Pulmonary artery endothelial cell (primary cell): ENCODE measurements around the gene SKAP1. TPM values are rescaled to one million over a fixed set of nuclear protein-coding genes. Genes with fewer than 3 reads are reported as not detected.
"Not testable (repeated sequence)": the region's sequence is repeated elsewhere in the genome, so short reads cannot be mapped to it uniquely, and the experiment has no call there.

Experiments
- DNase-seq: peaks from one replicate; pipeline ENCODE4 v3.0.0-alpha.2; 2011; ENCODE audit warnings: low read depth, low spot score
- total RNA-seq: library from RNA; depleted of rRNA; stranded (reverse); fragments of >200 nt; gene quantifications from 2 replicates; pipeline ENCODE4 v1.2.3, GENCODE V29; 2014

The SKAP1 gene
- total RNA-seq, 1 donor from 2014 or later = not detected

GRCh38 chr17:48449335-48449734, 19.3 kb upstream of the SKAP1 start:
- not testable (repeated sequence) for DNase-seq

GRCh38 chr17:48445248-48445620, 15.2 kb upstream of the SKAP1 start:
- no peak for DNase-seq

DNA sequence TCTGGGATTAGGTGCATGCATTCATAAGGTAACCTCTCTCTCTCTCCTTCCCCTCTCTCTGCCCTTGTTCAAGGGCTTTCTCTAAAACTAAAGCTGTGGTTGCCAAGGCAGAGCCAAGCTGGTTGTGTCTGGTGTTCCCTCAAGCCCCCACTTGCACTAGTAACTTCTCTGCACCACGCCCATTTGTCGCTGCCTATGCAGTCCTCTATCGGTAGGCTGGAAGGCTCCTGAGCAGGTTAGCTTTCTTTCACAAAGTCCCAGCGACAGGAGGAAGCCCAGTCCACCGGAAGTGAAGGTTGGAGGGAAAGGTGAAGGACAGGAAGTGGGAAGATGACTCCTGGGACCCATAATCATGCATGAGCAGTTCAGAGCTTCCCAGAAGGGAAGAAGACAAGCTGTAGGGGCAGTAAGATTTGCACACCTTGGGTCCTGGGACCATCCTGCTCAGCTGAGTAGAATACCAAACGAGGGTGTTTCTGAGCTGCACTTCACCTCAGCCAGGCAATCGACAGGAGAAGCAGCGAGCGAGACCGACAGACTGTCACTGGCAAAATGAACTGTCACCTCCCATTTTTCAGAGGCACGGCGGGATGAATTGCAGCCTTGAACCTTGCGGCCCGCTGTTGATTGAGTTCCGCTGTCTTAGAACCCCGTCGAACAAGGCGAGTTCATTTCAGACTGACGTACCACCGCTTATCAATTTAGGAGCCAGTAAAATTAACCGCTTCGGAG, 14.7 kb upstream of the SKAP1 start:
- DNase-seq = no peak

GRCh38 chr17:48443712-48444111, 13.7 kb upstream of the SKAP1 start:
- DNase-seq = no peak

DNA sequence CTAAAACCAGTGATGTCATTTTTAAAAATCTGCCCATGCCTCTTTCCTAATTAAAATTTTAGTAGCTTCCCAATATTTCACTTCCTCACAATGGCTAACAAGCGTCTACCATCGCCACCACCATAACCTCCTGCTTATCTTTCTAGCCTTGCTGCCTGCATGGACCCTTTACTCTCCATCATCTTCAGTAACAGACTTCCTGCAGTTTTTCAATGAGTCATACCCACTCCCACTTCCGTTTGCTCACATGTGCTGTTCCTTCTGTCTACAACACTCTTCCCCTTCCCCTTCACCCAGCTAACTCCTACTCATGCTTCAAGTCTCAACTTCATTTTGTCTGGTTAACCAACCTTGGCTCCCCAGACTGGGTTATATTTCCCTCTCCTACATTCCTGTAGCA, 12.8 kb upstream of the SKAP1 start:
- no peak for DNase-seq

DNA sequence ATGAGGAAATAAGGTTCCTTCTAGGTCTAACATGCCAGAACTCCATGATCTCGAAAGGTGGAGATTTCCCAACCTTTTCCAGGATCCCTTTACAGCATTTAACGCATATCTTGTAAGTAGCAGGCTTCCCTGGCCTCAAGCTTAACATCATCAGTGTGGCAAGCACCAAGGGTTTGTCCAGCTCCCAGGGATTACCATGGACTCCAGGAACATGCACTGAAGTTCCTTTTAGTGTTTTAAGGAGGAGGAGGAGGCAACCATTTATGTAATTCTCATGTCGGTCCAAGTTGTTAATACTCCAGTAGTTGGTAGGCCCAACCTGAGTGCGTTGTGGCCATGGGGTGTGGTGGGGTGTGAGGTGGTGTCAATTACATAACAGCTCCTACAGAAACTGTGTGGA, 11.8 kb upstream of the SKAP1 start:
- DNase-seq = no peak

DNA sequence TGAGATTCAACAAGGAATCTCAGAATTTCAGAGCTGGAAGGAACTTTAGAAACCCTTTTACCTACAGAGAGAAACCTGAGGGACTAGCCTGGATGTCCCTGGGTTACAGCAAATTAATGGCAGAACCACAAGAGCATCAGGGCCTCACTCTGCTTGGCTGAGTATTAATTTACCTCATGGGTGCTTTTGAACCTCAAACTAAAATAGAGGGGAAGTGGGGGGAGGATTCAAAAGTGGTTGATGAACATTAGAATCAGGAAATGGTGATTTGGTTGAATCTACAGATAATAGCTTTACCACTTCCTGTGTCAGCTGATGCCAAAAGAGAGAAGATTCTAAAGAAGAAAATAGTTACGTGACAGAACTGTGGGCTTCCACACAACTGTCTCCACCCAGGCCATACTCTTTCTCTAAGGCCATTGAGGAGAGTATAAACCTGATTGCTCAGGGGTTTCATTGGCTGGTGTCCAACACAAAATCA, 11.3 kb upstream of the SKAP1 start:
- no peak for DNase-seq

DNA sequence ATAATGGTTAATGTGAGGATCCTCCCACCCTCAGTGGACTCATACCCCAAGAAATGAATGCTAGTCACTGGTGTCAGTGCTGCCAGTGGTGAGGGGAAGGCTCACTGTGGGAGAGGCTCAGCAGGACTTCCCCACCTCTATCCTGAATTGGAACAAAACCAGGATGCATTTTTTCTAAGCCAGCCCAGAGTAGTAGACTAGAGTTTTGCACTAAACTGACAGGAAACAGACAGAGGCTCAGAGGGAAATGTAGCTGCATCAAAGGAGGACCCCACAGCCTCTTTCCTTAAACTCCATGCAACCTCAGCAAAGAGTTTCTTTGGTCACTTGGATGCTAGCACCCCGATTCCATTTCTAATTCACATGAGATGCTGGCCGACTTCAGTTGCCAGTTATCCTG, 10.7 kb upstream of the SKAP1 start:
- DNase-seq = no peak

DNA sequence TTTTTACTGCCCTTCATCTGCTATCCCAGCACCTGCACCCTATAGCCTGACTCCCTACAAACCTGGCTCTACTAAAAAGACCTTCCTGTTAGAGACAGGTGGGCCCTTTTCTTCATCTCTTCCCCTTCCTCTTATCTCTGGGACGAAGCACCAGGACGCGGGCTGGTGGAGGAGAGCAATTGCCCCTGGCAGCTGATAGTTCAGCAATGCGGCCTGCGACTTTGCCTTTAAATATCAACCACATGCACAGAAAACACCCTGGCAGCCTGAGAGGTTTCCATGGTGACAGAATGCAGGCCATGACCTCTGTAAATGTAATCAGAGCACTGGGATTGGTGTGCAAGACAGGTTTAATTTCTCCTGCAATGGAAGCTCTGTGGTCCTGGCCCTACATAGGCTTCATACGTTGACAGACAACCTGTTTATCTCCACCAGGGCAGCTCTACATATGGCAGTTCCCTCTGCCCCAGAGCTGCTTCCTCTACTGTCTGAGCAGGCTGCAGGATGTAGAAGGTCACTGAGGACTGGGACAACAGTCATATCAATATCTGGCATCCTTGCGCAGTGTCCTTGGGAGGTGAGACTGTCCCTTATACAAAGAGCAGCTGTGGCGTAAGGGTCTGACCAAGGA, 10.0 kb upstream of the SKAP1 start:
- DNase-seq = no peak

DNA sequence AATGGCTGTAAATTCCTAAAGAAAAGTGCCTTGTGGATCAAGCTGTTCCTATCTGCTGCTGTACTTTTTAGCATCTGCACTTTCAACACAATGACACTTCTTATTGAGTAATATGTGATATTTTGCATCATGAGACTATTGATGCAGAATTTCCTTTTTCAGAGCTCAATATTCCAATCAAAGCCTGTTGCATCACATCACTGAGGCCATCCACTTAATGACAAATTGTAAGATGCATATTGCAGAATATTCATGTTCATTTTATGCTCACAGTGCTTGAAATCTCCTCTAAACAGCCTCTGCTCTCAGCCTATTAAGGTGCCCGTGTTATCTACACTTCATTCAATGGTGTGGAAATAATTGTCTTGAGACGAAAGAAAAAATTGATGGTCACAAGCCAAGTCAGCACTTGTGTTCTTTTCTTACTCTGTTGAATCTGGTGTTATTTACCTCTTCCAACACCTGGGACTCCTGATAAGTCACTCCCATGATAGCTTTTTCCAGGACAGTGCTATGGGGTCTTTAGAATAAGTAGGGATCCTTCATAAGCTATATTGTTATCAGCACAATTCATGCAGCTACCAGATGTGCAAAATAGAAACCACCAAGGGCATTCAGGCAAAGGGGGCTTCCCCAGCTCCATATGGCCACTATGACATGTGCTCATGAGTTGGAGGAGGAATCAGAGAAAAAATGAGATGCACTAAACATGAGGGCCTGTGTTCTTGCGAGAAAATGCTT, 9.3 kb upstream of the SKAP1 start:
- no peak for DNase-seq

GRCh38 chr17:48438516-48439061, 8.6 kb upstream of the SKAP1 start:
- DNase-seq = no peak

- DNase-seq = no peak
Measured at GRCh38 chr17:48433896-48434295, 3.9 kb upstream of the SKAP1 start.

GRCh38 chr17:48432820-48433775, 3.1 kb upstream of the SKAP1 start:
- no peak for DNase-seq

- no peak for DNase-seq
Measured at GRCh38 chr17:48429156-48429555, 858 bp downstream of the SKAP1 start.

GRCh38 chr17:48427598-48427997, 2.4 kb downstream of the SKAP1 start:
- DNase-seq = no peak

DNA sequence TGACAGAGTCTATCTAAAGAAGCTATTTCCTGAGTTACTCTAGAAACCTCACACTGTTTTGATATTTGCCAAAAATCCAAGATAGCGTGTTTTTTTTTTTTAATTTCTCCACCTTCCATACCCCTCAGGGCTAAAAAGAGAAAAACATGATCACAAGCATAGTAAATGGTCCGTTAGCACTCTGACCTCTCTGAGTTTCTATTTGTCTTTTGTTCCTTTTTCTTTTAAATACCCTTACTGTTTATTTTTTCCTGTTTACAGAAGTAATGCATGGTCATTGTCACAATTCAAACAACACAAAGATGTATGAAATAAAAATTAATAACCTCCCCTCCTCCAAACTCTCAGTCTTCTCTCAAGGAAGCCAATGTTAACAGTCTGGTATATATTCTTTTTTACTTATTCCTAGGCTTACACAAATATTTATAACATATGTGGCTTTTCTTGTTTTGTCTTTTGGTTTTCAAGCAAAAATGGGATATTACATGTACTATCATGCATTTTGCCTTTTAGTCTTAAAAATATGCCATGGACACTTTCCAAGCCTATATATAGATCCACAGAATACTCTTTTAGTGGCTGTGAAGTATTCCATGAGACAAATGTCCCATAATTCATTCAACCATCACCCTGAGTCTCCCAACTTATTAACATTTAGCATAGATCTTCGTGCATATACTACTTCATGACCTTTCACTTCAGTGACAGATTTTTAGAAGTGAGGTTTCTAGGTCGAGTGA, 3.1 kb downstream of the SKAP1 start:
- no peak for DNase-seq

DNA sequence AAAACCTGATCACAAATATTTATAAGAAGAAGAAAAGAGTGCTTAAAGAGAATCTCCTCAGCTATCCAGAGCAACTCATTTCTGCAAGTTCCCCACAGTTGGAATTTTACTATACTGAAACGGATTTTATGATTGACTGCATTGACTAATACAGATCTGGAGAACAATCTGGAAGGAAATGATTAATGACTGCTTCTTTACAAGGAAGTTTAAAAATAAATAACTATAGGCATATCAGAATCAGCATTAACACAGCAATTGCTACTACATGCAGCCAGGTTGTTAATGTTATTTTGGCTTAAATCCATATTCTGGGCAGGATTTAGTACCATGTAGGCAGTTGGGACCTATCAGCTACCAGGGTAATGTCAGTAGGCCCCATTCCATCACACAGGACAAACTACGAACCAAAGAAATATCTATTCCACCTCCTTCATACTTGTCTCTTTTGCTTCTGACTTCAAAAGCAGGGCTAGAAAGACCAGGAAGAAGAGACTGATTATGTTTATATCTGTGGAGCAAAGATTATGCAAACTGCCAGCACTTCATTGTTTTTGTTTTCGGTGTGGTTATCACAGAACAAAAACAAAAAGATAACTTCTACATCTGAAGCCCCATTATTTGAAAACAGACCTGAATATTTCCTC, 3.9 kb downstream of the SKAP1 start:
- DNase-seq = peak; percentile 1

- DNase-seq = not testable (repeated sequence)
Measured at GRCh38 chr17:48422060-48422459, 8.0 kb downstream of the SKAP1 start.

DNA sequence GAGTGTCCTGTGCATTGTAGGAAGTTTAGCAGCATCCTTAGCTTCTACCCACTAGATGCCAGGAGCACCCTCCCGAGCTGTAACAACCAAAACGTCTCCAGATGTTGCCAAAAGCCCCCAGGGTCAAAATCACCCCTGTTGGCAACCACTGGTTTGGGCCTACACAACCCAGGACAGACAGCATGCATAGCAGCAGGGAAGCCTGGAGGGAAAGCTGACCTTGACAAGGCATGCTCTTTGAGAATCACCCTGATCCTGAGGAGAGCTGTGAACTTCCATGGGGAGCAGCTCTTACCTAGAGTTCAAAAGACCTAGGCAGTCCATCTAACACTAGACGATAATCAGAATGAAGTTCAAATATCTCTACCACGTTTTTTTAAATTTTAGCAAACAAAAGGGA, 9.2 kb downstream of the SKAP1 start:
- DNase-seq = no peak

GRCh38 chr17:48416971-48417370, 13.0 kb downstream of the SKAP1 start:
- DNase-seq = no peak
